Superior temporal gyrus (tissue), 1 donor: ENCODE measurements around the gene PHLDB2.
"Not testable (repeated sequence)": the region's sequence is repeated elsewhere in the genome, so short reads cannot be mapped to it uniquely, and the experiment has no call there.

Source experiments
- DNase-seq: peaks from one replicate; pipeline ENCODE4 v3.0.0-alpha.2; 2016; ENCODE audit errors: extremely low spot score

Gene PHLDB2

GRCh38 chr3:111859061-111859973 lies at the start of gene PHLDB2:
Gene PHLDB2 (plus strand): TSS chr3:111859265. CDS start chr3:111884078, 24,813 bp downstream.
- DNase-seq = no peak

GRCh38 chr3:111810909-111811308 lies 48.2 kb upstream of the PHLDB2 start:
- no peak for DNase-seq

GRCh38 chr3:111811811-111812210 lies 47.3 kb upstream of the PHLDB2 start:
- no peak for DNase-seq

GRCh38 chr3:111812701-111813100 lies 46.4 kb upstream of the PHLDB2 start:
- DNase-seq = no peak

- no peak for DNase-seq
These were observed 45.6 kb upstream of the PHLDB2 start for GRCh38 chr3:111813441-111813840.

GRCh38 chr3:111813979-111814378 lies 45.1 kb upstream of the PHLDB2 start:
- no peak for DNase-seq

GRCh38 chr3:111816771-111817170 lies 42.3 kb upstream of the PHLDB2 start:
- DNase-seq = not testable (repeated sequence)

- DNase-seq = no peak
These were observed 39.1 kb upstream of the PHLDB2 start for GRCh38 chr3:111819927-111820326.

- DNase-seq = no peak
These were observed 38.4 kb upstream of the PHLDB2 start for GRCh38 chr3:111820651-111821050.

GRCh38 chr3:111821891-111822290 lies 37.2 kb upstream of the PHLDB2 start:
- no peak for DNase-seq

GRCh38 chr3:111822804-111823203 lies 36.3 kb upstream of the PHLDB2 start:
- no peak for DNase-seq

GRCh38 chr3:111823341-111823855 lies 35.7 kb upstream of the PHLDB2 start:
- no peak for DNase-seq

- no peak for DNase-seq
These were observed 34.7 kb upstream of the PHLDB2 start for GRCh38 chr3:111824351-111824750.

- no peak for DNase-seq
These were observed 31.2 kb upstream of the PHLDB2 start for GRCh38 chr3:111827871-111828270.

- no peak for DNase-seq
These were observed 30.5 kb upstream of the PHLDB2 start for GRCh38 chr3:111828530-111828929.

- DNase-seq = no peak
These were observed 30.0 kb upstream of the PHLDB2 start for GRCh38 chr3:111829023-111829422.

- DNase-seq = no peak
These were observed 27.2 kb upstream of the PHLDB2 start for GRCh38 chr3:111831840-111832239.

GRCh38 chr3:111837112-111837511 lies 22.0 kb upstream of the PHLDB2 start:
- DNase-seq = no peak

GRCh38 chr3:111838133-111838532 lies 20.9 kb upstream of the PHLDB2 start:
- DNase-seq = no peak

GRCh38 chr3:111846039-111846438 lies 13.0 kb upstream of the PHLDB2 start:
- no peak for DNase-seq

GRCh38 chr3:111846717-111847116 lies 12.3 kb upstream of the PHLDB2 start:
- DNase-seq = no peak

GRCh38 chr3:111848283-111848682 lies 10.8 kb upstream of the PHLDB2 start:
- DNase-seq = no peak

GRCh38 chr3:111848778-111849177 lies 10.3 kb upstream of the PHLDB2 start:
- no peak for DNase-seq
